ENCODE data around the gene SERINC5. TPM values are rescaled to one million over a fixed set of nuclear protein-coding genes. Genes with fewer than 3 reads are reported as not detected.

The SERINC5 gene
- total RNA-seq, 1 experiment from 2014 or later, result 52.3 TPM

DNA sequence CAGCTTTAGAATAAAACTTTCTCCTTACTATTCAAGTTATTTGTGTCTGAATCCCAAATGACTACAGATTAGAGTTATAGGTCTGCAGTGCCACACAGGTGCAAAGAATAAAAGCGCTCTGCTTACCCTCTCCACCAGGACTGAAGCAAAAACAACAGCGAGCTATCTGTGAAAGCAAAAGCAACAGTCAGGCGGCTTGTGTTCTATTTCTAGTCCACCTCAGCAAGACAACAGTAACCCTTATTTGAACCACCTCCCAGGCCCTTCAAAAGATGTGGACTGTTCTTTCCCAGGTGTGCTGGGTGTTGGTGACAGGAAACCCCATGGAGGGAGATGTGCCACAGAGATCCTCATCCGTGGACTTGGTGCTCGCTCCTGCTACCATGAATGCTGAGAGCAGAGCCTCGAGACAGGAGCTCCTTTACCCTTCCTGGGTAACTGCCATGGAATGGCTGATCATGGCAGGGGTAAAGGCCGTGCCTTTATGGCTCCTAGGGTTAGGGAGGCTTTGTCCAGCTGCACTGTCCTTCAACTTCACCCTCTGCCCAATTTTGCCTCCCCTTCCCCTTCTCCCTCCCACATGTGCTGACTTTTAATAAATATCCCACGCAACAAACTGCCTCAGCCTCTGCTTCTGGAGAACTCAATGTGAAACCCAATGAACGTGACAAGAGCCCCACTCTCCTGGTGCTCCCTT is 108.6 kb downstream of the SERINC5 start:
- Histone ChIP-seq H3K23me2 (ENCODE audit: insufficient read length, low read depth, low read length, poor library complexity, severe bottlenecking) (no peaks in the 10 kb centered on the region), H4K20me1 (ENCODE audit: control insufficient read depth, insufficient read depth, insufficient read length) (no peaks in the 10 kb centered on the region), H3K27me3 (ENCODE audit: insufficient read depth, low read length) (no peaks in the 10 kb centered on the region), H3K4me1 (ENCODE audit: insufficient read depth, low read length) (peaks cover 12% of the 10 kb centered on the region; the same call in 1 of the 2 replicates), H3K4me2 (ENCODE audit: insufficient read depth, insufficient read length, low read length) (no peak overlapping the region), H3K4ac (ENCODE audit: low read depth, low read length) (no peak overlapping the region), H3K18ac (ENCODE audit: insufficient read length, low read depth, low read length) (no peak overlapping the region), H2AK5ac (ENCODE audit: insufficient read length, low read length) (no peak overlapping the region), H3T11ph (ENCODE audit: low read length) (no peak overlapping the region), H2BK12ac (ENCODE audit: insufficient read length, low read depth, low read length) (no peak overlapping the region), H3K79me1 (ENCODE audit: insufficient read depth, low read depth, low read length, poor library complexity, severe bottlenecking) (no peaks in the 10 kb centered on the region), H2AFZ (ENCODE audit: low read length) (no peak overlapping the region), H4K91ac (ENCODE audit: insufficient read length, low read depth, low read length) (no peak overlapping the region), H3K56ac (ENCODE audit: insufficient read length, low read depth, low read length) (no peak overlapping the region), H3K27ac (ENCODE audit: insufficient read length, low read depth, low read length) (no peak overlapping the region), H4K5ac (ENCODE audit: insufficient read length, low read depth, low read length) (no peak overlapping the region), H3K79me2 (ENCODE audit: insufficient read depth, low read length) (no peaks in the 10 kb centered on the region), H3K23ac (ENCODE audit: insufficient read length, low read depth, low read length) (no peak overlapping the region), H3K9me3 (ENCODE audit: control insufficient read depth, low read depth, low read length) (no peaks in the 10 kb centered on the region), H2BK5ac (ENCODE audit: insufficient read length, low read length) (no peak overlapping the region), H2BK15ac (ENCODE audit: low read depth, low read length) (no peak overlapping the region), H4K8ac (replicated peaks; ENCODE audit: insufficient read length, low read depth, low read length) (no peak overlapping the region), H3K9ac (ENCODE audit: extremely low read depth, insufficient read length, low read length) (no peak overlapping the region), H3K14ac (ENCODE audit: insufficient read depth, low read length) (no peak overlapping the region), H2BK120ac (ENCODE audit: low read depth, low read length, poor library complexity, severe bottlenecking) (no peak overlapping the region), H2BK20ac (ENCODE audit: low read depth, low read length, poor library complexity, severe bottlenecking) (no peak overlapping the region)
- TF ChIP-seq, protein P1, sequence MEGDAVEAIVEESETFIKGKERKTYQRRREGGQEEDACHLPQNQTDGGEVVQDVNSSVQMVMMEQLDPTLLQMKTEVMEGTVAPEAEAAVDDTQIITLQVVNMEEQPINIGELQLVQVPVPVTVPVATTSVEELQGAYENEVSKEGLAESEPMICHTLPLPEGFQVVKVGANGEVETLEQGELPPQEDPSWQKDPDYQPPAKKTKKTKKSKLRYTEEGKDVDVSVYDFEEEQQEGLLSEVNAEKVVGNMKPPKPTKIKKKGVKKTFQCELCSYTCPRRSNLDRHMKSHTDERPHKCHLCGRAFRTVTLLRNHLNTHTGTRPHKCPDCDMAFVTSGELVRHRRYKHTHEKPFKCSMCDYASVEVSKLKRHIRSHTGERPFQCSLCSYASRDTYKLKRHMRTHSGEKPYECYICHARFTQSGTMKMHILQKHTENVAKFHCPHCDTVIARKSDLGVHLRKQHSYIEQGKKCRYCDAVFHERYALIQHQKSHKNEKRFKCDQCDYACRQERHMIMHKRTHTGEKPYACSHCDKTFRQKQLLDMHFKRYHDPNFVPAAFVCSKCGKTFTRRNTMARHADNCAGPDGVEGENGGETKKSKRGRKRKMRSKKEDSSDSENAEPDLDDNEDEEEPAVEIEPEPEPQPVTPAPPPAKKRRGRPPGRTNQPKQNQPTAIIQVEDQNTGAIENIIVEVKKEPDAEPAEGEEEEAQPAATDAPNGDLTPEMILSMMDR (conservative IDR thresholded peaks at IDR 0.05), result no peak
- Mint-ChIP-seq H3K9me3 (no peaks in the 10 kb centered on the region), H3K4me3 (no peak overlapping the region), H3K27ac (peak overlapping the region; percentile 8 to 89 (median 86); a peak in 4 of 7 replicates), H3K36me3 (ENCODE audit: insufficient read depth in 1 of 3, low read depth in 3 of 3) (peaks cover 23 to 65% (median 34%) of the 10 kb centered on the region in 3 experiments), H3K4me1 (peaks cover 46 to 49% of the 10 kb centered on the region in 2 experiments), H3K27me3 (ENCODE audit: low read depth) (no peaks in the 10 kb centered on the region)
- DNase-seq, result no peak
- no CpG with 5 or more reads among the region's 9 CpGs for WGBS (ENCODE audit: extremely low coverage, insufficient read length, low lambda C conversion rate)

Measured in H9 (cell line).